Measurements from ENCODE around the gene PRF1. TPM values are rescaled to one million over a fixed set of nuclear protein-coding genes. Genes with fewer than 3 reads are reported as not detected.

The PRF1 gene
- total RNA-seq, 1 donor from 2014 or later, result not detected

- H3K9me3 Mint-ChIP-seq, result no peaks in the 10 kb centered on the region
- no peaks in the 10 kb centered on the region for H3K36me3 Mint-ChIP-seq
- peaks cover 8% of the 10 kb centered on the region for H3K27me3 Mint-ChIP-seq
- H3K4me1 Mint-ChIP-seq (ENCODE audit: unreplicated experiment), result peaks cover 20% of the 10 kb centered on the region
- H3K27ac Mint-ChIP-seq, result no peak overlapping the region
- H3K4me3 Mint-ChIP-seq, result no peak overlapping the region
- DNase-seq (ENCODE audit: extremely low spot score, unreplicated experiment), result peak; percentile 56
- no peak for TF ChIP-seq CTCF (conservative IDR thresholded peaks at IDR 0.05)
Observed at GRCh38 chr10:70596110-70596798, 6.3 kb downstream of the PRF1 start.

GRCh38 chr10:70595566-70596016 lies 7.0 kb downstream of the PRF1 start:
- peak; percentile 60 for DNase-seq (ENCODE audit: extremely low spot score, unreplicated experiment)
- H3K9me3 Mint-ChIP-seq, result no peaks in the 10 kb centered on the region
- peaks cover 8% of the 10 kb centered on the region for H3K27me3 Mint-ChIP-seq
- no peak overlapping the region for H3K27ac Mint-ChIP-seq
- no peak overlapping the region for H3K4me3 Mint-ChIP-seq
- H3K4me1 Mint-ChIP-seq (ENCODE audit: unreplicated experiment), result peaks cover 20% of the 10 kb centered on the region
- TF ChIP-seq CTCF (conservative IDR thresholded peaks at IDR 0.05), result no peak
- no peaks in the 10 kb centered on the region for H3K36me3 Mint-ChIP-seq

GRCh38 chr10:70594161-70594560 lies 8.4 kb downstream of the PRF1 start:
- TF ChIP-seq CTCF (conservative IDR thresholded peaks at IDR 0.05), result no peak
- peaks cover 8% of the 10 kb centered on the region for H3K27me3 Mint-ChIP-seq

GRCh38 chr10:70593513-70593890 lies 9.0 kb downstream of the PRF1 start:
- Mint-ChIP-seq H3K27ac (no peak overlapping the region), H3K36me3 (no peaks in the 10 kb centered on the region), H3K9me3 (no peaks in the 10 kb centered on the region), H3K4me3 (no peak overlapping the region), H3K27me3 (peaks cover 8% of the 10 kb centered on the region), H3K4me1 (ENCODE audit: unreplicated experiment) (peaks cover 20% of the 10 kb centered on the region)
- DNase-seq (ENCODE audit: extremely low spot score, unreplicated experiment), result peak; percentile 24
- TF ChIP-seq CTCF (conservative IDR thresholded peaks at IDR 0.05), result no peak

More at GRCh38 chr10:70594161-70594560, 8.4 kb downstream of the PRF1 start:
- peak; percentile 25 for DNase-seq (ENCODE audit: extremely low spot score, unreplicated experiment)
- Mint-ChIP-seq H3K36me3 (no peaks in the 10 kb centered on the region), H3K9me3 (no peaks in the 10 kb centered on the region), H3K4me3 (no peak overlapping the region), H3K27ac (no peak overlapping the region), H3K4me1 (ENCODE audit: unreplicated experiment) (peaks cover 20% of the 10 kb centered on the region)

GRCh38 chr10:70592746-70593512 lies 9.6 kb downstream of the PRF1 start:
- Mint-ChIP-seq H3K4me1 (ENCODE audit: unreplicated experiment) (peaks cover 20% of the 10 kb centered on the region), H3K27ac (no peak overlapping the region), H3K9me3 (no peaks in the 10 kb centered on the region), H3K4me3 (no peak overlapping the region), H3K27me3 (peaks cover 8% of the 10 kb centered on the region), H3K36me3 (no peaks in the 10 kb centered on the region)
- no peak for TF ChIP-seq CTCF (conservative IDR thresholded peaks at IDR 0.05)
- DNase-seq (ENCODE audit: extremely low spot score, unreplicated experiment), result peak; percentile 54
